IPS DF 6.9 (cell line): Measurements from ENCODE around the gene CTNNA2.
A peak's percentile ranks its signal among the peaks of the same experiment; 100 is the strongest.

Experiments
- DNase-seq: peaks from one replicate; pipeline ENCODE4 v3.0.0-alpha.2; 2013; ENCODE audit warnings: low read depth, low spot score
- H3K27ac ChIP-seq: one replicate; pipeline ENCODE4 v1.5.1; 2013; ENCODE audit warnings: low read length, control low read depth
- H3K27me3 ChIP-seq: 2 replicates; pipeline ENCODE4 v1.6.1; 2013; ENCODE audit warnings: mild to moderate bottlenecking, low read length; ENCODE audit not compliant: control insufficient read depth, insufficient read depth
- H3K36me3 ChIP-seq: 2 replicates; pipeline ENCODE4 v1.6.1; 2013; ENCODE audit warnings: low read length; ENCODE audit not compliant: control insufficient read depth, insufficient read depth
- H3K4me1 ChIP-seq: 2 replicates; pipeline ENCODE4 v1.6.1; 2013; ENCODE audit warnings: low read length; ENCODE audit not compliant: control insufficient read depth, insufficient read depth
- H3K4me3 ChIP-seq: 2 replicates; pipeline ENCODE4 v1.5.1; 2013; ENCODE audit warnings: mild to moderate bottlenecking, low read length
- H3K9me3 ChIP-seq: 2 replicates; pipeline ENCODE4 v1.6.1; 2013; ENCODE audit warnings: low read length, inconsistent platforms; ENCODE audit not compliant: control insufficient read depth, insufficient read depth
- WGBS: extraction: QIAGEN DNeasy Blood & Tissue Kit; methylation state at CpG from one replicate; pipeline ENCODE4 v1.1.7; 2013; ENCODE audit warnings: mixed read lengths, missing lambda C conversion rate; ENCODE audit not compliant: insufficient read length, insufficient coverage; 5-methylcytosine and 5-hydroxymethylcytosine counted together

Gene CTNNA2

GRCh38 chr2:80299661-80300060 is 786.8 kb downstream of the CTNNA2 start:
- Histone ChIP-seq H3K9me3 (no peaks in the 10 kb centered on the region), H3K4me1 (peaks cover 8% of the 10 kb centered on the region; the same call in 1 of the 2 replicates), H3K4me3 (no peak overlapping the region), H3K36me3 (no peaks in the 10 kb centered on the region), H3K27ac (no peak overlapping the region), H3K27me3 (peaks cover 29% of the 10 kb centered on the region)
- DNase-seq, result no peak
- WGBS, result no CpG with 5 or more reads among the region's 5 CpGs

- no peak overlapping the region for H3K27ac ChIP-seq
- H3K4me1 ChIP-seq, result peaks cover 8% of the 10 kb centered on the region; the same call in 1 of the 2 replicates
- H3K9me3 ChIP-seq, result no peaks in the 10 kb centered on the region
- no peak overlapping the region for H3K4me3 ChIP-seq
- WGBS, result no CpG with 5 or more reads among the region's 1 CpG
- peaks cover 36% of the 10 kb centered on the region for H3K27me3 ChIP-seq
- H3K36me3 ChIP-seq, result no peaks in the 10 kb centered on the region
- no peak for DNase-seq
Observed at GRCh38 chr2:80300346-80300745, 787.5 kb downstream of the CTNNA2 start.

- Histone ChIP-seq H3K9me3 (no peaks in the 10 kb centered on the region), H3K36me3 (no peaks in the 10 kb centered on the region), H3K27ac (no peak overlapping the region), H3K27me3 (peaks cover 42% of the 10 kb centered on the region), H3K4me1 (peaks cover 8% of the 10 kb centered on the region; the same call in 1 of the 2 replicates), H3K4me3 (no peak overlapping the region)
- no CpG with 5 or more reads among the region's 1 CpG for WGBS
- no peak for DNase-seq
Observed at GRCh38 chr2:80300954-80301353, 788.1 kb downstream of the CTNNA2 start.

GRCh38 chr2:80302001-80302313 is 789.1 kb downstream of the CTNNA2 start:
- Histone ChIP-seq H3K27ac (no peak overlapping the region), H3K27me3 (peaks cover 42% of the 10 kb centered on the region), H3K36me3 (no peaks in the 10 kb centered on the region), H3K4me3 (peak overlapping the region; percentile 25; the same call in 1 of the 2 replicates), H3K4me1 (peaks cover 8% of the 10 kb centered on the region; the same call in 1 of the 2 replicates), H3K9me3 (no peaks in the 10 kb centered on the region)
- no peak for DNase-seq
- WGBS, result no CpG with 5 or more reads among the region's 12 CpGs

GRCh38 chr2:80302314-80303005 is 789.6 kb downstream of the CTNNA2 start:
- H3K27ac ChIP-seq, result no peak overlapping the region
- H3K4me1 ChIP-seq, result peaks cover 8% of the 10 kb centered on the region; the same call in 1 of the 2 replicates
- no peak for DNase-seq
- no CpG with 5 or more reads among the region's 50 CpGs for WGBS
- H3K27me3 ChIP-seq, result peaks cover 42% of the 10 kb centered on the region
- H3K4me3 ChIP-seq, result peak overlapping the region; percentile 25; the same call in 1 of the 2 replicates
- no peaks in the 10 kb centered on the region for H3K9me3 ChIP-seq
- H3K36me3 ChIP-seq, result no peaks in the 10 kb centered on the region

- Histone ChIP-seq H3K27ac (no peak overlapping the region), H3K4me3 (peak overlapping the region; percentile 25; the same call in 1 of the 2 replicates), H3K4me1 (peaks cover 8% of the 10 kb centered on the region; the same call in 1 of the 2 replicates), H3K36me3 (no peaks in the 10 kb centered on the region), H3K9me3 (no peaks in the 10 kb centered on the region), H3K27me3 (peaks cover 42% of the 10 kb centered on the region)
- no peak for DNase-seq
- WGBS, result no CpG with 5 or more reads among the region's 64 CpGs
Observed at GRCh38 chr2:80303006-80303908, 790.4 kb downstream of the CTNNA2 start.

GRCh38 chr2:80303909-80304837 is 791.3 kb downstream of the CTNNA2 start, which contains the start of gene LRRTM1:
LRRTM1 (minus strand) TSS chr2:80304752; CDS start chr2:80303819, 933 bp downstream.
- no peaks in the 10 kb centered on the region for H3K9me3 ChIP-seq
- no peak for DNase-seq
- WGBS, result no CpG with 5 or more reads among the region's 64 CpGs
- peak within 1 kb of the TSS; percentile 43; the same call in 1 of the 2 replicates for H3K4me3 ChIP-seq
- H3K36me3 ChIP-seq, result no peaks in the 10 kb centered on the region
- no peak within 1 kb of the TSS for H3K27ac ChIP-seq
- peaks cover 42% of the 10 kb centered on the region for H3K27me3 ChIP-seq
- H3K4me1 ChIP-seq, result peaks cover 8% of the 10 kb centered on the region; the same call in 1 of the 2 replicates

- Histone ChIP-seq H3K36me3 (no peaks in the 10 kb centered on the region), H3K4me3 (no peak overlapping the region), H3K27me3 (no peaks in the 10 kb centered on the region), H3K4me1 (no peaks in the 10 kb centered on the region), H3K9me3 (no peaks in the 10 kb centered on the region), H3K27ac (no peak overlapping the region)
- no peak for DNase-seq
- WGBS, result no CpG with 5 or more reads among the region's 3 CpGs
Observed at GRCh38 chr2:80311304-80311703, 798.5 kb downstream of the CTNNA2 start.

- no peaks in the 10 kb centered on the region for H3K27me3 ChIP-seq
- no peak for DNase-seq
- H3K4me1 ChIP-seq, result no peaks in the 10 kb centered on the region
- no peak overlapping the region for H3K4me3 ChIP-seq
- H3K36me3 ChIP-seq, result no peaks in the 10 kb centered on the region
- no peaks in the 10 kb centered on the region for H3K9me3 ChIP-seq
- WGBS, result no CpG with 5 or more reads among the region's 5 CpGs
- no peak overlapping the region for H3K27ac ChIP-seq
Observed at GRCh38 chr2:80312282-80312839, 799.5 kb downstream of the CTNNA2 start.
